ENCODE results near the gene PPP2R2D. TPM values are rescaled to one million over a fixed set of nuclear protein-coding genes. Genes with fewer than 3 reads are reported as not detected.
"Not testable (repeated sequence)": the region's sequence is repeated elsewhere in the genome, so short reads cannot be mapped to it uniquely, and the experiment has no call there.

Gene PPP2R2D
- total RNA-seq, 2 donors from 2014 or later: 35.5 to 37.5 TPM

DNA sequence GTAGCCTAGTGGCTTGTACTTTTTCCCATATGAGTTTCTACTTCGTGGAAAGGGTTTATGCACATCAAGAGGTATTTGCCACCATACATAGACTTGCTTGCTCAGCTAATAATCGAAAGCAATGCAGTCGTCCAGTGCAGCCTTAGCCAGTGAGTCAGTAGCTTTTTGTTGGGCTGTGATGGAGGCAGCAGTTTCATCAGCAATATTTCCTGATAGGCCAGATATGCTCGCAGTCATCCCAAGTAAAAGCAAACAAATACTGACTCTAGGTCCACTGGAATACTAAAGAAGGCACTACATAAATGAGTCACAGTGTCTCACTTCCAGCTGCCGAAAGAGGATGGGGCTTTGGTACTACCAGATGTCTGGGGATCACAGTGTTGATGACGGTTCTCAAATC, 83.0 kb downstream of the PPP2R2D start:
- peaks cover 23% of the 10 kb centered on the region for H3K36me3 Mint-ChIP-seq (ENCODE audit: low read depth)
- peaks cover 7% of the 10 kb centered on the region for H3K27me3 ChIP-seq (ENCODE audit: control insufficient read depth, insufficient read depth, low read length, poor library complexity, severe bottlenecking)
- H3K27ac Mint-ChIP-seq: no peak overlapping the region
- 93 to 95% methylated on average over 6 of the region's 6 CpGs for WGBS, 2 experiments (ENCODE audit: insufficient coverage in 1 of 2, insufficient read length in 1 of 2)
- no peaks in the 10 kb centered on the region for H3K4me1 ChIP-seq (ENCODE audit: control insufficient read depth, insufficient read depth, low read length)
- no peak overlapping the region for H3K27ac ChIP-seq (ENCODE audit: low read depth, low read length)
- H3K4me1 Mint-ChIP-seq: peaks cover 12% of the 10 kb centered on the region
- no peak overlapping the region for H3K9ac ChIP-seq (ENCODE audit: extremely low read depth, low read length, poor library complexity, severe bottlenecking)
- H3K36me3 ChIP-seq (ENCODE audit: control insufficient read depth, insufficient read depth, low read length): peaks cover 5% of the 10 kb centered on the region
- H3K4me3 Mint-ChIP-seq: no peak overlapping the region
- peaks cover 24% of the 10 kb centered on the region for H3K27me3 Mint-ChIP-seq (ENCODE audit: insufficient read depth)
- TF ChIP-seq CTCF (conservative IDR thresholded peaks at IDR 0.05): no peak
- DNase-seq: no peak
- H3K9me3 Mint-ChIP-seq: peaks cover 42% of the 10 kb centered on the region
- peaks cover 31% of the 10 kb centered on the region for H3K9me3 ChIP-seq (ENCODE audit: control insufficient read depth, low read length)
- no peak overlapping the region for H3K4me3 ChIP-seq (ENCODE audit: low read length)

DNA sequence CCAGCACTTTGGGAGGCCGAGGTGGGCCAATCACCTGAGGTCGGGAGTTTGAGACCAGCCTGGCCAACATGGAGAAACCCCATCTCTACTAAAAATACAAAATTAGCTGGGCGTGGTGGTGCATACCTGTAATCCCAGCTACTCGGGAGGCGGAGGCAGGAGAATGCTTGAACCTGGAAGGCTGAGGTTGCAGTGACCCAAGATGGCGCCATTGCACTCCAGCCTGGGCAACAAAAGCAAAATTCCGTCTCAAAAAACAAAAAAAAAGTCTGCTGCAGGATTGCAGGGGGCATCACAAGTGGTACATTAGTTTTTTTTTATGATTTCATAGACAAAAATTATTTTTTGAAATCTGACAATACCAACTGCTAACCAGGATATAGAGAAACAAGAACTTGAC, 86.0 kb downstream of the PPP2R2D start:
- peak; percentile 15 for TF ChIP-seq CTCF (conservative IDR thresholded peaks at IDR 0.05)
- Mint-ChIP-seq H3K27me3 (ENCODE audit: insufficient read depth) (peaks cover 24% of the 10 kb centered on the region), H3K9me3 (peaks cover 44% of the 10 kb centered on the region), H3K36me3 (ENCODE audit: low read depth) (peaks cover 12% of the 10 kb centered on the region)
- H3K4me3 ChIP-seq (ENCODE audit: low read length); H3K4me3 Mint-ChIP-seq; DNase-seq; H3K27ac ChIP-seq (ENCODE audit: low read depth, low read length); H3K4me1 Mint-ChIP-seq; H3K36me3 ChIP-seq (ENCODE audit: control insufficient read depth, insufficient read depth, low read length); H3K4me1 ChIP-seq (ENCODE audit: control insufficient read depth, insufficient read depth, low read length); H3K9ac ChIP-seq (ENCODE audit: extremely low read depth, low read length, poor library complexity, severe bottlenecking); H3K27me3 ChIP-seq (ENCODE audit: control insufficient read depth, insufficient read depth, low read length, poor library complexity, severe bottlenecking); H3K27ac Mint-ChIP-seq: not testable (repeated sequence)
- 83 to 95% methylated on average over 4 to 7 of the region's 7 CpGs for WGBS, 2 experiments (ENCODE audit: insufficient coverage in 1 of 2, insufficient read length in 1 of 2)
- peaks cover 31% of the 10 kb centered on the region for H3K9me3 ChIP-seq (ENCODE audit: control insufficient read depth, low read length)

DNA sequence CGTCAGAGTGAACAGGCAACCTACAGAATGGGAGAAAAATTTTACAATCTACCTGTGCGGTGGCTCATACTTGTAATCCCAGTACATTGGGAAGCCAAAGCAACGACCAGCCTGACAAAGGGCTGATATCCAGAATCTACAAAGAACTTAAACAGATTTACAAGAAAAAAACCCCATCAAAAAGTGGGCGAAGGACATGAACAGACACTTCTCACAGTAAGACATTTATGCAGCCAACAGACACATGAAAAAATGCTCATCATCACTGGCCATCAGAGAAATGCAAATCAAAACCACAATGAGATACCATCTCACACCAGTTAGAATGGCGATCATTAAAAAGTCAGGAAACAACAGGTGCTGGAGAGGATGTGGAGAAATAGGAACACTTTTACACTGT, 86.5 kb downstream of the PPP2R2D start:
- H3K4me1 Mint-ChIP-seq; H3K4me3 Mint-ChIP-seq; DNase-seq; H3K9ac ChIP-seq (ENCODE audit: extremely low read depth, low read length, poor library complexity, severe bottlenecking); H3K27ac Mint-ChIP-seq; H3K4me3 ChIP-seq (ENCODE audit: low read length); H3K27me3 ChIP-seq (ENCODE audit: control insufficient read depth, insufficient read depth, low read length, poor library complexity, severe bottlenecking); H3K36me3 ChIP-seq (ENCODE audit: control insufficient read depth, insufficient read depth, low read length); H3K4me1 ChIP-seq (ENCODE audit: control insufficient read depth, insufficient read depth, low read length); H3K27ac ChIP-seq (ENCODE audit: low read depth, low read length): not testable (repeated sequence)
- Mint-ChIP-seq H3K27me3 (ENCODE audit: insufficient read depth) (peaks cover 24% of the 10 kb centered on the region), H3K36me3 (ENCODE audit: low read depth) (peaks cover 12% of the 10 kb centered on the region), H3K9me3 (peaks cover 44% of the 10 kb centered on the region)
- 80 to 93% methylated on average over 1 to 4 of the region's 5 CpGs for WGBS, 2 experiments (ENCODE audit: insufficient coverage in 1 of 2, insufficient read length in 1 of 2)
- H3K9me3 ChIP-seq (ENCODE audit: control insufficient read depth, low read length): peaks cover 31% of the 10 kb centered on the region

DNA sequence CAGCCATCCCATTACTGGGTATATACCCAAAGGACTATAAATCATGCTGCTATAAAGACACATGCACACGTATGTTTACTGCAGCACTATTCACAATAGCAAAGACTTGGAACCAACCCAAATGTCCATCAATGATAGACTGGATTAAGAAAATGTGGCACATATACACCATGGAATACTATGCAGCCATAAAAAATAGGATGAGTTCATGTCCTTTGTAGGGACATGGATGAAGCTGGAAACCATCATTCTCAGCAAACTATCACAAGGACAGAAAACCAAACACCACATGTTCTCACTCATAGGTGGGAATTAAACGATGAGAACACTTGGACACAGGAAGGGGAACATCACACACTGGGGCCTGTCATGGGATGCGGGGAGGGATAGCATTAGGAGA, 87.0 kb downstream of the PPP2R2D start:
- H3K27ac Mint-ChIP-seq; H3K27ac ChIP-seq (ENCODE audit: low read depth, low read length); H3K4me3 ChIP-seq (ENCODE audit: low read length); DNase-seq; H3K4me3 Mint-ChIP-seq; H3K4me1 ChIP-seq (ENCODE audit: control insufficient read depth, insufficient read depth, low read length); H3K36me3 ChIP-seq (ENCODE audit: control insufficient read depth, insufficient read depth, low read length); H3K27me3 ChIP-seq (ENCODE audit: control insufficient read depth, insufficient read depth, low read length, poor library complexity, severe bottlenecking); H3K4me1 Mint-ChIP-seq; H3K9ac ChIP-seq (ENCODE audit: extremely low read depth, low read length, poor library complexity, severe bottlenecking): not testable (repeated sequence)
- Mint-ChIP-seq H3K9me3 (peaks cover 43% of the 10 kb centered on the region), H3K36me3 (ENCODE audit: low read depth) (peaks cover 12% of the 10 kb centered on the region), H3K27me3 (ENCODE audit: insufficient read depth) (peaks cover 23% of the 10 kb centered on the region)
- WGBS, 2 experiments (ENCODE audit: insufficient coverage in 1 of 2, insufficient read length in 1 of 2): 94% methylated on average over 2 of the region's 3 CpGs; no CpG with 5 or more reads in 1 of the 2 experiments
- H3K9me3 ChIP-seq (ENCODE audit: control insufficient read depth, low read length): peaks cover 31% of the 10 kb centered on the region

Measured in endodermal cell (in vitro differentiated cells).